Neural progenitor cell (in vitro differentiated cells): ENCODE measurements around the gene FRRS1.

Source experiments
- EZH2 ChIP-seq: fragments of 200-600 bp; sonication (generic); IDR thresholded peaks from 2 replicates; pipeline ENCODE4 v1.6.1; 2017; ENCODE audit warnings: antibody characterized with exemption, mild to moderate bottlenecking, moderate library complexity
- EZH2phosphoT487 ChIP-seq: fragments of 200-600 bp; sonication (generic); IDR thresholded peaks from 2 replicates; pipeline ENCODE4 v1.6.1; 2017; ENCODE audit warnings: antibody characterized with exemption
- TF ChIP-seq, protein P1 (sequence below): fragments of 200-600 bp; sonication (generic); IDR thresholded peaks from 2 replicates; pipeline ENCODE4 v1.5.1; 2017; ENCODE audit warnings: antibody characterized with exemption, mild to moderate bottlenecking

DNA sequence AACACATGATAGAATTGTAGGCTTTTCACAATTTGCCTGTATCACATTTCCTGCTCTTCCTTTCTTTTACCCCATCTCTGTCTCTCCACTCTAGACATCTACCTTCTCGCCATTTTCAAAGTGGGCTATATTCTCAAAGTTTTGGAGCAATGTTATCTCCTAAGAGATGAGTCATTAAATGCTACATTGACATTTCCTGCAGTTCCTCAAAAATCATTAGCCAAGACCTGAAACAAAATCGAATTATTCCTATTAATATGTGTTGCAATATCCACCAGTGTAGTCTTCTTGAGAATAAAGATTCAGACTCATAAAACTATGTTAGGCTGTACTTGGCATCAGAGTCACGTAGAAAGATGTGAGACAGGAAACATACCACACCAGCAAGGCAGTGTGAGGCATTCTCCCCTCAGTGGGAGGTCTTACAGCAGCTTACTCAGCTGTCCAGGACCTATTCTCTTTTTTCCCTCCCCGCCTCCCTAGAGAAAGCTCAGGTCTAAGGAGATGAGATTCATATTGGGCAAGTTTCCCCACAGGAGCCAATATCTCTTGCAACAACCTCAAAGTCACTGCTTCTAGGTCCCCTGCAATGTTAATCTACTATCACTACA lies 38.8 kb downstream of the FRRS1 start:
- TF ChIP-seq, protein P1, sequence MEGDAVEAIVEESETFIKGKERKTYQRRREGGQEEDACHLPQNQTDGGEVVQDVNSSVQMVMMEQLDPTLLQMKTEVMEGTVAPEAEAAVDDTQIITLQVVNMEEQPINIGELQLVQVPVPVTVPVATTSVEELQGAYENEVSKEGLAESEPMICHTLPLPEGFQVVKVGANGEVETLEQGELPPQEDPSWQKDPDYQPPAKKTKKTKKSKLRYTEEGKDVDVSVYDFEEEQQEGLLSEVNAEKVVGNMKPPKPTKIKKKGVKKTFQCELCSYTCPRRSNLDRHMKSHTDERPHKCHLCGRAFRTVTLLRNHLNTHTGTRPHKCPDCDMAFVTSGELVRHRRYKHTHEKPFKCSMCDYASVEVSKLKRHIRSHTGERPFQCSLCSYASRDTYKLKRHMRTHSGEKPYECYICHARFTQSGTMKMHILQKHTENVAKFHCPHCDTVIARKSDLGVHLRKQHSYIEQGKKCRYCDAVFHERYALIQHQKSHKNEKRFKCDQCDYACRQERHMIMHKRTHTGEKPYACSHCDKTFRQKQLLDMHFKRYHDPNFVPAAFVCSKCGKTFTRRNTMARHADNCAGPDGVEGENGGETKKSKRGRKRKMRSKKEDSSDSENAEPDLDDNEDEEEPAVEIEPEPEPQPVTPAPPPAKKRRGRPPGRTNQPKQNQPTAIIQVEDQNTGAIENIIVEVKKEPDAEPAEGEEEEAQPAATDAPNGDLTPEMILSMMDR: no peak
- no peak for TF ChIP-seq EZH2phosphoT487
- no peak for TF ChIP-seq EZH2
